Measurements from ENCODE around the gene MPPE1. TPM values are rescaled to one million over a fixed set of nuclear protein-coding genes. Genes with fewer than 3 reads are reported as not detected.

The MPPE1 gene
- total RNA-seq, 4 donors from 2014 or later = 24.7 to 83.4 (median 55.8) TPM

GRCh38 chr18:11955239-11956029 is 47.3 kb upstream of the MPPE1 start:
- no peaks in the 10 kb centered on the region for H3K27me3 ChIP-seq
- in situ Hi-C loops (cut with MboI; ENCODE audit: low pct_ligation_motif_present in 1 of 4, low pct_unique_long_range_greater_than_20kb in 1 of 4, low sequenced_read_pairs in 3 of 4) (no loop called here), intact Hi-C loops (cut with DNase I; ENCODE audit: low total_unique reads) (no loop called here)
- no peak overlapping the region for H3K4me3 ChIP-seq
- H3K9me3 ChIP-seq = peaks cover 0 to 3% of the 10 kb centered on the region in 2 donors
- H3K36me3 ChIP-seq = no peaks in the 10 kb centered on the region
- TF ChIP-seq POLR2A (IDR thresholded peaks at IDR 0.05) = no peak
- no peak for TF ChIP-seq POLR2AphosphoS5 (IDR thresholded peaks at IDR 0.05)
- TF ChIP-seq, protein P1, sequence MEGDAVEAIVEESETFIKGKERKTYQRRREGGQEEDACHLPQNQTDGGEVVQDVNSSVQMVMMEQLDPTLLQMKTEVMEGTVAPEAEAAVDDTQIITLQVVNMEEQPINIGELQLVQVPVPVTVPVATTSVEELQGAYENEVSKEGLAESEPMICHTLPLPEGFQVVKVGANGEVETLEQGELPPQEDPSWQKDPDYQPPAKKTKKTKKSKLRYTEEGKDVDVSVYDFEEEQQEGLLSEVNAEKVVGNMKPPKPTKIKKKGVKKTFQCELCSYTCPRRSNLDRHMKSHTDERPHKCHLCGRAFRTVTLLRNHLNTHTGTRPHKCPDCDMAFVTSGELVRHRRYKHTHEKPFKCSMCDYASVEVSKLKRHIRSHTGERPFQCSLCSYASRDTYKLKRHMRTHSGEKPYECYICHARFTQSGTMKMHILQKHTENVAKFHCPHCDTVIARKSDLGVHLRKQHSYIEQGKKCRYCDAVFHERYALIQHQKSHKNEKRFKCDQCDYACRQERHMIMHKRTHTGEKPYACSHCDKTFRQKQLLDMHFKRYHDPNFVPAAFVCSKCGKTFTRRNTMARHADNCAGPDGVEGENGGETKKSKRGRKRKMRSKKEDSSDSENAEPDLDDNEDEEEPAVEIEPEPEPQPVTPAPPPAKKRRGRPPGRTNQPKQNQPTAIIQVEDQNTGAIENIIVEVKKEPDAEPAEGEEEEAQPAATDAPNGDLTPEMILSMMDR (IDR thresholded peaks at IDR 0.05) = no peak
- no peak for TF ChIP-seq EP300 (IDR thresholded peaks at IDR 0.05; ENCODE audit: low read depth)
- peaks cover 0 to 3% (median 1%) of the 10 kb centered on the region in 4 donors for H3K4me1 ChIP-seq
- H3K27ac ChIP-seq = peak overlapping the region in 3 of 4 donors; percentile 59 to 68 (median 67)
- peak; percentile 28 for DNase-seq
- WGBS, 2 donors (ENCODE audit: low coverage in 1 of 2) = 56 to 68% methylated on average over 6 to 8 of the region's 8 CpGs

GRCh38 chr18:11953113-11953512 is 45.0 kb upstream of the MPPE1 start:
- Histone ChIP-seq H3K9me3 (peaks cover 0 to 3% of the 10 kb centered on the region in 2 donors), H3K36me3 (no peaks in the 10 kb centered on the region), H3K4me1 (peaks cover 0 to 8% (median 3%) of the 10 kb centered on the region in 4 donors), H3K27me3 (no peaks in the 10 kb centered on the region), H3K27ac (peak overlapping the region in 1 of 4 donors; percentile 67), H3K4me3 (no peak overlapping the region)
- intact Hi-C loops (cut with DNase I; ENCODE audit: low total_unique reads) (no loop called here), in situ Hi-C loops (cut with MboI; ENCODE audit: low pct_ligation_motif_present in 1 of 4, low pct_unique_long_range_greater_than_20kb in 1 of 4, low sequenced_read_pairs in 3 of 4) (no loop called here)
- WGBS, 2 donors (ENCODE audit: low coverage in 1 of 2) = 90% methylated on average over 5 of the region's 5 CpGs
- TF ChIP-seq POLR2A (IDR thresholded peaks at IDR 0.05) = no peak
- TF ChIP-seq EP300 (IDR thresholded peaks at IDR 0.05; ENCODE audit: low read depth) = no peak
- TF ChIP-seq, protein P1 (IDR thresholded peaks at IDR 0.05) = no peak
- TF ChIP-seq POLR2AphosphoS5 (IDR thresholded peaks at IDR 0.05) = no peak
- no peak for DNase-seq

GRCh38 chr18:11951390-11951851 is 43.3 kb upstream of the MPPE1 start:
- H3K36me3 ChIP-seq = no peaks in the 10 kb centered on the region
- H3K27ac ChIP-seq = no peak overlapping the region
- in situ Hi-C loops (cut with MboI; ENCODE audit: low pct_ligation_motif_present in 1 of 4, low pct_unique_long_range_greater_than_20kb in 1 of 4, low sequenced_read_pairs in 3 of 4) = no loop called here
- 73 to 74% methylated on average over 3 to 9 of the region's 9 CpGs for WGBS, 2 donors (ENCODE audit: low coverage in 1 of 2)
- peaks cover 0 to 2% of the 10 kb centered on the region in 2 donors for H3K9me3 ChIP-seq
- no peaks in the 10 kb centered on the region for H3K27me3 ChIP-seq
- no peak for TF ChIP-seq POLR2A (IDR thresholded peaks at IDR 0.05)
- no peak for TF ChIP-seq POLR2AphosphoS5 (IDR thresholded peaks at IDR 0.05)
- no peak for TF ChIP-seq EP300 (IDR thresholded peaks at IDR 0.05; ENCODE audit: low read depth)
- TF ChIP-seq, protein P1 (IDR thresholded peaks at IDR 0.05) = no peak
- H3K4me3 ChIP-seq = no peak overlapping the region
- intact Hi-C loops (cut with DNase I; ENCODE audit: low total_unique reads) = no loop called here
- DNase-seq = no peak
- H3K4me1 ChIP-seq = peaks cover 8 to 25% (median 15%) of the 10 kb centered on the region in 4 donors

GRCh38 chr18:11950824-11951223 is 42.7 kb upstream of the MPPE1 start:
- Histone ChIP-seq H3K9me3 (no peaks in the 10 kb centered on the region), H3K27ac (no peak overlapping the region), H3K4me1 (peaks cover 13 to 25% (median 20%) of the 10 kb centered on the region in 4 donors), H3K4me3 (no peak overlapping the region), H3K27me3 (no peaks in the 10 kb centered on the region), H3K36me3 (no peaks in the 10 kb centered on the region)
- in situ Hi-C loops (cut with MboI; ENCODE audit: low pct_ligation_motif_present in 1 of 4, low pct_unique_long_range_greater_than_20kb in 1 of 4, low sequenced_read_pairs in 3 of 4) (no loop called here), intact Hi-C loops (cut with DNase I; ENCODE audit: low total_unique reads) (no loop called here)
- TF ChIP-seq POLR2A (IDR thresholded peaks at IDR 0.05) = no peak
- TF ChIP-seq EP300 (IDR thresholded peaks at IDR 0.05; ENCODE audit: low read depth) = no peak
- TF ChIP-seq, protein P1 (IDR thresholded peaks at IDR 0.05) = no peak
- TF ChIP-seq POLR2AphosphoS5 (IDR thresholded peaks at IDR 0.05) = no peak
- DNase-seq = no peak
- 64 to 77% methylated on average over 4 to 5 of the region's 5 CpGs for WGBS, 2 donors (ENCODE audit: low coverage in 1 of 2)
